Mucosa of rectum (tissue), 2 donors: Measurements from ENCODE around the gene FLRT2.

Source experiments
- H3K27ac ChIP-seq, 2 donors: one replicate each; pipeline ENCODE4 v1.7.0; 2013; ENCODE audit warnings: inconsistent platforms in 2 of 2, low read depth in 2 of 2, low read length in 2 of 2
- H3K27me3 ChIP-seq, 2 donors: one replicate each; pipeline ENCODE4 v1.7.0; 2013; ENCODE audit warnings: low read length in 2 of 2; ENCODE audit not compliant: control insufficient read depth in 2 of 2, insufficient read depth in 2 of 2
- H3K36me3 ChIP-seq, 2 donors: one replicate each; pipeline ENCODE4 v1.7.0; 2013; ENCODE audit warnings: low read length in 2 of 2; ENCODE audit not compliant: control insufficient read depth in 2 of 2, insufficient read depth in 2 of 2
- H3K4me1 ChIP-seq, 2 donors: one replicate each; pipeline ENCODE4 v1.7.0; 2013; ENCODE audit warnings: low read length in 2 of 2, mild to moderate bottlenecking in 1 of 2; ENCODE audit not compliant: control insufficient read depth in 2 of 2, insufficient read depth in 2 of 2
- H3K4me3 ChIP-seq, 2 donors: one replicate each; pipeline ENCODE4 v1.7.0; 2013; ENCODE audit warnings: low read length in 2 of 2
- H3K9ac ChIP-seq, 2 donors: one replicate each; pipeline ENCODE4 v1.7.0; 2013; ENCODE audit warnings: low read length in 2 of 2, low read depth in 1 of 2, mild to moderate bottlenecking in 1 of 2
- H3K9me3 ChIP-seq, 2 donors: one replicate each; pipeline ENCODE4 v1.7.0; 2013; ENCODE audit warnings: low read length in 2 of 2; ENCODE audit not compliant: control insufficient read depth in 2 of 2
- donor health status: healthy.
- donor health status: Normal muscosa, but diverticular disease.

The FLRT2 gene

GRCh38 chr14:85584481-85584880, 54.5 kb downstream of the FLRT2 start:
- Histone ChIP-seq H3K4me1 (no peaks in the 10 kb centered on the region), H3K27me3 (no peaks in the 10 kb centered on the region), H3K9ac (no peak overlapping the region), H3K27ac (no peak overlapping the region), H3K4me3 (no peak overlapping the region), H3K36me3 (no peaks in the 10 kb centered on the region), H3K9me3 (peaks cover 0 to 2% of the 10 kb centered on the region in 2 donors)

GRCh38 chr14:85587151-85587711, 57.3 kb downstream of the FLRT2 start:
- Histone ChIP-seq H3K9ac (no peak overlapping the region), H3K27ac (no peak overlapping the region), H3K9me3 (peaks cover 0 to 2% of the 10 kb centered on the region in 2 donors), H3K4me1 (no peaks in the 10 kb centered on the region), H3K4me3 (no peak overlapping the region), H3K27me3 (no peaks in the 10 kb centered on the region), H3K36me3 (no peaks in the 10 kb centered on the region)

DNA sequence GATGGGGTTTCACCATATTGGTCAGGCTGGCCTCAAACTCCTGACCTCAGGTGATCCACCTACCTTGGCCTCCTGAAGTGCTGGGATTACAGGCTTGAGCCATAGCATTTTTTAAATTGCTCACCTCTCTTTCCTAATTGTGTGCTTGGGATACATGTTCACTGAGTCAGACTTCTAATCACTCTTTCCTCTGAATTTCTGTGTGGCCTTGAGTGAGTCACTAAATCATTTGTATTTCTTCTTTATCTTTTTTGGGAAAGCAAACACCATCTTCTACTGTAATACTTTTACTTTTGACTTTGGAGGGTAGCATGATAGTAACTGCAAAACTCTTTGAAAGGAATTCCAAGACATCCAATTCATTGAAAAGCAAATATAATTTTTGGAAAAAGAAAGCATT, 60.8 kb downstream of the FLRT2 start:
- H3K4me1 ChIP-seq = no peaks in the 10 kb centered on the region
- no peaks in the 10 kb centered on the region for H3K36me3 ChIP-seq
- no peaks in the 10 kb centered on the region for H3K27me3 ChIP-seq
- no peak overlapping the region for H3K9ac ChIP-seq
- H3K27ac ChIP-seq = no peak overlapping the region
- H3K9me3 ChIP-seq = peaks cover 0 to 2% of the 10 kb centered on the region in 2 donors
- no peak overlapping the region for H3K4me3 ChIP-seq

DNA sequence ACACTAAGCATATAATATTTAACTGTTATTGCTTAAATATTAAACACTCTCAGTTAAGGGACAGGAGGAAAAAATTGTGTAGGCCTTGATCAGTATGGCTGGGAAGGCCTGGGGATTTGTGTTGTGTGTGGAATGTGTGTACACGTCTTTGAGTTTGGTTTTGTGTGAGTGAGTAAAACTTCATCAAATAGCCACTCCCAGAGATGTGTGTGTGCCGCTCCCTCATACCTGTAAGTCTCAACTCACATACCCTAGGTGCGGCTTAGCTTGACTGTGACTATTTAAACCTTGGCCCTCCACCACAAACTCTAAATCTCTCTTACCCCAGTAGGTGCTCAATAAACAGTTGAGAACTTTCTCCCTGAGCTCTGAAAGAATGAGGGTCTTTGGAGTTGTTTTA, 64.3 kb downstream of the FLRT2 start:
- no peaks in the 10 kb centered on the region for H3K27me3 ChIP-seq
- no peak overlapping the region for H3K4me3 ChIP-seq
- no peaks in the 10 kb centered on the region for H3K4me1 ChIP-seq
- no peak overlapping the region for H3K27ac ChIP-seq
- H3K9ac ChIP-seq = no peak overlapping the region
- H3K9me3 ChIP-seq = peaks cover 0 to 2% of the 10 kb centered on the region in 2 donors
- H3K36me3 ChIP-seq = no peaks in the 10 kb centered on the region

GRCh38 chr14:85595981-85596380, 66.0 kb downstream of the FLRT2 start:
- Histone ChIP-seq H3K9me3 (no peaks in the 10 kb centered on the region), H3K27me3 (no peaks in the 10 kb centered on the region), H3K36me3 (no peaks in the 10 kb centered on the region), H3K4me3 (no peak overlapping the region), H3K9ac (no peak overlapping the region), H3K27ac (no peak overlapping the region), H3K4me1 (no peaks in the 10 kb centered on the region)

GRCh38 chr14:85596562-85596961, 66.6 kb downstream of the FLRT2 start:
- no peaks in the 10 kb centered on the region for H3K36me3 ChIP-seq
- no peaks in the 10 kb centered on the region for H3K4me1 ChIP-seq
- no peak overlapping the region for H3K4me3 ChIP-seq
- no peak overlapping the region for H3K9ac ChIP-seq
- no peak overlapping the region for H3K27ac ChIP-seq
- H3K9me3 ChIP-seq = no peaks in the 10 kb centered on the region
- no peaks in the 10 kb centered on the region for H3K27me3 ChIP-seq

- H3K9me3 ChIP-seq = no peaks in the 10 kb centered on the region
Observed at GRCh38 chr14:85597701-85598100, 67.8 kb downstream of the FLRT2 start.

GRCh38 chr14:85599939-85600338, 70.0 kb downstream of the FLRT2 start:
- Histone ChIP-seq H3K4me1 (no peaks in the 10 kb centered on the region), H3K36me3 (no peaks in the 10 kb centered on the region), H3K9ac (no peak overlapping the region), H3K27me3 (no peaks in the 10 kb centered on the region), H3K9me3 (peaks cover 0 to 2% of the 10 kb centered on the region in 2 donors), H3K4me3 (no peak overlapping the region), H3K27ac (no peak overlapping the region)

More at GRCh38 chr14:85597701-85598100, 67.8 kb downstream of the FLRT2 start:
- Histone ChIP-seq H3K4me3 (no peak overlapping the region), H3K36me3 (no peaks in the 10 kb centered on the region), H3K27me3 (no peaks in the 10 kb centered on the region), H3K4me1 (no peaks in the 10 kb centered on the region), H3K27ac (no peak overlapping the region), H3K9ac (no peak overlapping the region)

GRCh38 chr14:85601246-85601645, 71.3 kb downstream of the FLRT2 start:
- no peaks in the 10 kb centered on the region for H3K36me3 ChIP-seq
- H3K27me3 ChIP-seq = no peaks in the 10 kb centered on the region
- H3K4me3 ChIP-seq = no peak overlapping the region
- no peak overlapping the region for H3K9ac ChIP-seq
- no peak overlapping the region for H3K27ac ChIP-seq
- H3K9me3 ChIP-seq = peaks cover 0 to 2% of the 10 kb centered on the region in 2 donors
- no peaks in the 10 kb centered on the region for H3K4me1 ChIP-seq

GRCh38 chr14:85601690-85602089, 71.7 kb downstream of the FLRT2 start:
- no peaks in the 10 kb centered on the region for H3K4me1 ChIP-seq
- H3K9ac ChIP-seq = no peak overlapping the region
- no peaks in the 10 kb centered on the region for H3K27me3 ChIP-seq
- no peak overlapping the region for H3K4me3 ChIP-seq
- H3K27ac ChIP-seq = no peak overlapping the region
- peaks cover 0 to 2% of the 10 kb centered on the region in 2 donors for H3K9me3 ChIP-seq
- H3K36me3 ChIP-seq = no peaks in the 10 kb centered on the region

- Histone ChIP-seq H3K4me1 (no peaks in the 10 kb centered on the region), H3K9me3 (peaks cover 0 to 2% of the 10 kb centered on the region in 2 donors), H3K4me3 (no peak overlapping the region), H3K27me3 (no peaks in the 10 kb centered on the region), H3K9ac (no peak overlapping the region), H3K36me3 (no peaks in the 10 kb centered on the region), H3K27ac (no peak overlapping the region)
Observed at GRCh38 chr14:85602345-85602744, 72.4 kb downstream of the FLRT2 start.
